Keratinocyte (primary cell): ENCODE results near the gene PARD3B.

ENCODE experiments used
- CTCF ChIP-seq, 3 experiments: IDR thresholded peaks in 1 of 3; conservative IDR thresholded peaks in 1 of 3; optimal IDR thresholded peaks in 1 of 3; 2 replicates in 2 of 3; 3 replicates in 1 of 3; pipeline versions ENCODE3 to v1.5.1; 2011; ENCODE audit warnings: low read length in 3 of 3, mild to moderate bottlenecking in 3 of 3, moderate library complexity in 2 of 3, control low read depth in 1 of 3, inconsistent platforms in 1 of 3; ENCODE audit not compliant: insufficient read depth in 2 of 3; ENCODE audit errors: extremely low read depth in 1 of 3
- EZH2 ChIP-seq: IDR thresholded peaks from one replicate; pipeline ENCODE4 v1.6.1; 2012; ENCODE audit warnings: inconsistent platforms, mild to moderate bottlenecking, low read length, moderate library complexity

- TF ChIP-seq CTCF (optimal IDR thresholded peaks at IDR 0.05 in 1 of 3, IDR thresholded peaks at IDR 0.05 in 1 of 3, conservative IDR thresholded peaks at IDR 0.05 in 1 of 3; ENCODE audit: extremely low read depth in 1 of 3, insufficient read depth in 2 of 3, low read length in 3 of 3) (no peak), EZH2 (no peak)
Observed at GRCh38 chr2:205500951-205501350, 955.7 kb downstream of the PARD3B start.
